Stimulated activated naive CD8-positive, alpha-beta T cell treated with anti-CD3 and anti-CD28 coated beads, Interleukin-15, Interleukin-2, amounts not matched to agents 100 U/mL and 50 U/mL, for 24 hours (primary cell): ENCODE results near the gene GLDN.
"Not testable (repeated sequence)": the region's sequence is repeated elsewhere in the genome, so short reads cannot be mapped to it uniquely, and the experiment has no call there.

Source experiments
- ATAC-seq: fragments of 150-1000 bp; cut with Tn5 transposase; one replicate; pipeline ENCODE4 v1.10.0; 2021
- DNase-seq: peaks from one replicate; pipeline ENCODE4 v3.0.0; 2021

The GLDN gene

DNA sequence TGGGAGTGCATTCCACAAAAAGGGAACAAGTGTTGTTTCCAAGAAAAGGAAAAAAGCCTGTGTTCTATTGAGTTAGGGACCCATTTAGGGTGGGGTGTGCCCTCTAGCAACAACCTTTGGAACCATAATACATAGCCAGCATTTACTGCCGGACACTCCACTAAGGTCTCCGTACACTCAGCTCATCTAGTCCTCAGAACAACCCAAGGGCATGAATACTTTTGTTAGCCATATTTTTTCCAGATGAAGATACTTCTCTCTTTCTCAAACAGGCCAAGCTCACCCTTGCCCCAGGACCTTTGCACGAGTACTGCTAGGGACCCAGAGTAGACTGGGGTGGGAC is 46.2 kb downstream of the GLDN start:
- no peak for ATAC-seq
- no peak for DNase-seq

DNA sequence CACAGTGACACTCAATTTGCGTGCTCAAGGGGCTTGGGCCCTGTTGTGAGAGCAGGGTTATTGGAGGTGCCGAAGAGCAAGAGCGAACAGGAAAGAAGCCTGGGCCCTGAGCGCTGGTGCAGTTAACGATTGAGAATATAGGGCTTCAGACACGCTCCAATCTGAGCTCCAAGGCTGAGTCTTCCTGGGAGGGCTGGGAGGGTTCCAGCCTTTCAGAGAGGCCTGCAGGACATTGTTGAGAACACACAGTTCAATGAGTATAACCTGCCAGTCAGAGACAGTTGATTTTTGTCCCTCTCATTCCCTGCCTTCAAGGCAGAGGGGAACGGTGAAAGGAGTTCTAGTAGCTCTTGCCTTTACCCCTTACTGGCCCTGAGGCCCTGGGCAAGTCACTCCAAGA is 47.3 kb downstream of the GLDN start:
- no peak for DNase-seq
- no peak for ATAC-seq

GRCh38 chr15:51390241-51390965 is 48.9 kb downstream of the GLDN start:
- DNase-seq = no peak
- no peak for ATAC-seq

DNA sequence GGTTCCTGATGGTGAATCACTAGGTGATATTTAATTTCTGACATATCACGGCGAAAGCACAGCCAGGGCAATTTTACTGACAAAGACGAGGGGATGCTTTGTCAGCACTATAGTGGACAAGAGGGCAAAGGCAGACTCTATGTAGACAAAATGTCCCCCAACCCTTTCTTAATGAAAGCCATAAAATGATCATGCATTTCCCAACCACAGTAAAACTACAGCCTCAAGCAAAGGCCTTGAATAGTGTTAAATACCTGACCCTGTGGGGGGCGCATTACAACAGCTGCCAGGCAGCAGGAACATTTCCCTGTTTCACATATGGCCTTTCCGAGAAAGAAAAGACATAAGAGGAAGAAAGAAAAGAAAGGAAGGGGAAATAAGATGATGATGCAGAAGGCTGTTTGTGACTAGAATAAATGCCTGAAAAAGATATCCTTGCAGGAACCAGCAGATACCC is 49.5 kb downstream of the GLDN start:
- DNase-seq (no peak), ATAC-seq (no peak)

DNA sequence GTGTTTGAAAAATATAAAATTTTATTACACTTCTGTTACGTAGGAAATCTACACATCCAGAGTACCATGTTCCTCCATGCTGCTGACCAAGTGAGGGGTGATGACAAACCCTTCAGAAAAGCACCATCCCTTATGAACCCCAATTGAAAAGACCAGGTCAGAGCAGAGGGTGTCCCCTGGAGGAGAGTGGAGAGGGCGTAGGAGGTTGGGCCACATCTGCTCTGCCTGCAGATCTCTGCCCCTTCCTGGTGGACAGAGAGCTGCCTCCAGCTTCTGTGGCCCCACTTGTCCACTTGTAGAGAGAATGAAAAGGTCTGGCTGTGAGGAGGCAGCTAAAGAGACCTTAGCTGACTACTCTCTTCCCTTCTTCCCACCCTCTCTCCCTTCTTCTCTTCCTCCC is 55.5 kb downstream of the GLDN start:
- no peak for ATAC-seq
- no peak for DNase-seq

DNA sequence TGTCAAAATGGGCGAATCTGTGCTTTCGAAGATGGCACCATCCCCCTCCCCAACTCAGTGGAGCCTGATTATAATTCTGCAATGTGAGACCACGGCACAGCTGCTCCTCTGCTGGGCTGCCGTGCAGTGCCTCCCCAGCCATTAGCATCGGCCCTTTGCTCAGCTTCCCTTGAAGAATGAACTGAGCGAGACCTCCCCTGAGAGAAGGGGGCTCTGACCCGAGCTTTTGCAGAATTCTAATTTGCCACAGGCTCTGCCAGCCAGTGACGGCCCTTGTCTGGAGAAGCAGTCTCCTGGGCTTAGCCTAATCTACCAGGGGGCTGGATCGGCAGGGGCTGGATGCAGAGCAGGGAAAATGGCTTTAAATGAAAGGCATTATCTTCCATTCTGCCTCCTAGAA is 57.2 kb downstream of the GLDN start:
- DNase-seq = no peak
- ATAC-seq = no peak

DNA sequence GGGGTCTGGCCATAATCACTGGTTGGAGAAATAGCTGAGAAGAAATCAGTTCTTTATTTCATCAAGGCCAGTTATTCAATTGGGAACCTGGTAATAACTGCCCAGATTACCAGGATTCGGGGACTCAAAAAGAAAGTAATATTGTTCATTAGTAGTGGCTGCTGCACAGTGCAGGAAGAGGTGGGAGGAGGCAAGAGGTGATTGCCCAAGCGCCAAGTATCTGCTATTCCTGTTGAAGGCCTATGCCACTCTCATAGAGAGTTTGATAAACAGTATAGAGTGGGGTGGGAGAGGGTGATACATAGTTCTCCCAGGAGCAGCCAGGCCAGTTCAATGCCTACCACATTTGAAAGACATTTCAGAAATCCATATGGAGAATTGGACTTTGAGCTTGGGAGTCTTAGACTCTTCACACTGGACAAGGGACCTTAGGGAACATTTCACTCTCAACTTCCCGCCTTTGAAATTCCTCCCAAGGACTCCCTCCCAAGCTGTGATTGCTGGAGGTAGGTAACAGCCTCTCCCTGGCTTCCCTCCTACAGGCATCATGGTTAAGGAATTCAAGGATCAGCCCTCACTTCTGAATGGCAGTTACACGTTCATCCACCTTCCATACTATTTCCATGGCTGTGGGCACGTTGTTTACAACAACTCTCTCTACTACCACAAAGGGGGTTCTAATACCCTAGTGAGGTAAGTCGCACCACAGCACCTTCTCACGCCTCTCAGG is 59.8 kb downstream of the GLDN start:
- DNase-seq (no peak), ATAC-seq (no peak)

- DNase-seq (peak; percentile 18), ATAC-seq (no peak)
Measured at GRCh38 chr15:51401872-51402517, 60.5 kb downstream of the GLDN start.

DNA sequence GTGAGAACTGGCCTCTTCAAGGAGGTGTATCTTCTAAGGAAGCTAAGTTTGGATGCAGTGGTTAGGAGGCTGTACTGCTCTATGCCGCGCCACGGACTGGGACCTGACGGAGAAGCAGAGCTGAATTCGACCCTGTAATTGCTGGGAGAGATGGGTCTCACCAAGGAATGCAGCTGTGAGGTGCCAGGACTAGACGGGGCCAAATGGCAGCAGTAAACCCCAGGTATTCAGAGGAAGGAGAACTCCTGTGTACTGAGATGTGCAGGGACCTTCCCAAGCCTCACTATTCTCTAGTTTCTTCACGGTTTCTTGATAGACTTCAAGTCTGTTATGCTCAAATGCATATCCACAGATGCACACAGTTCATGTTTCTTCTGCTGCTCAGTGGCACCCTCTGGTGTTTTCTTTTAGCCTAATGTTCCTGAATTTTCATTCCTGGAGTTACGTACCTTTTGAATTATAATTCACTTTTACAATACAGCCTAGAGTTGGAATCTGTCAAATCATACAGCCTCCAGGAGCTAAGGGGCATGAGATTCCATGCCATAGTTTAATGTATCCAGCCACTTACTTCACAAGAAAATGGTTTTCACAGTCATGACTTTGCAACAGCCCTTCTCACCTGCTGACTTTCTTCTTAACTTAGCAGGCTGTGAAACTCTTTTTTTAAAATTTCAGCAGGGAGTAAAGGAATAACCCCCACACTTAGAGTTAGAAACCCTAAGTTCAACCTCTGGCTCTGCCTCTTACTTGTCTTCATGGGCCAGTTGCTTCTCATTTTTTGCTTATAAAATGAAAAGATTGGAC is 61.8 kb downstream of the GLDN start:
- ATAC-seq (no peak), DNase-seq (no peak)

DNA sequence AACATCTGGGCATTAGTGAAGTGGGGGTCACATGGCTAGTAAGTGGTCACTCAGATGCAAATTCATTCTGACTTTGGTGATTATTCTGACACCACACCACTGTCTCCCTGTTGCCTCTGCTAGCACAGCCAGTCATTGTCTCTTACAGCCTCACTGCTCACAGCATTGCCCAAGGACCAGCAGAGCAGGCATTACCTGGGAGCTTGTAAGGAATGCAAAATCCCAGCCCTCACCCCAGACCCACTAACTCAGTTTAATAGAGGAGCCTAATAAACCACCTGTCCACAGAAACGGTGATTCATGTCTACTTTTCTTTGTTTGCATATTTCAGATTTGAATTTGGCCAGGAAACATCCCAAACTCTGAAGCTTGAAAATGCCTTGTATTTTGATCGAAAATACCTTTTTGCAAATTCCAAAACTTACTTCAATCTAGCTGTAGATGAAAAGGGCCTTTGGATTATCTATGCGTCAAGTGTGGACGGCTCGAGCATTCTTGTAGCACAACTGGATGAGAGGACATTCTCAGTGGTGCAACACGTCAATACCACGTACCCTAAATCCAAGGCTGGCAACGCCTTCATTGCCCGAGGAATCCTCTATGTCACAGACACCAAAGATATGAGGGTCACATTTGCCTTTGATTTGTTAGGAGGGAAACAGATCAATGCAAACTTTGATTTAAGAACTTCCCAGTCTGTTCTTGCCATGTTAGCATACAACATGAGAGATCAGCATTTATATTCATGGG is 62.7 kb downstream of the GLDN start:
- no peak for ATAC-seq
- no peak for DNase-seq

GRCh38 chr15:51405693-51406523 is 64.5 kb downstream of the GLDN start:
- ATAC-seq = no peak
- DNase-seq = no peak

DNA sequence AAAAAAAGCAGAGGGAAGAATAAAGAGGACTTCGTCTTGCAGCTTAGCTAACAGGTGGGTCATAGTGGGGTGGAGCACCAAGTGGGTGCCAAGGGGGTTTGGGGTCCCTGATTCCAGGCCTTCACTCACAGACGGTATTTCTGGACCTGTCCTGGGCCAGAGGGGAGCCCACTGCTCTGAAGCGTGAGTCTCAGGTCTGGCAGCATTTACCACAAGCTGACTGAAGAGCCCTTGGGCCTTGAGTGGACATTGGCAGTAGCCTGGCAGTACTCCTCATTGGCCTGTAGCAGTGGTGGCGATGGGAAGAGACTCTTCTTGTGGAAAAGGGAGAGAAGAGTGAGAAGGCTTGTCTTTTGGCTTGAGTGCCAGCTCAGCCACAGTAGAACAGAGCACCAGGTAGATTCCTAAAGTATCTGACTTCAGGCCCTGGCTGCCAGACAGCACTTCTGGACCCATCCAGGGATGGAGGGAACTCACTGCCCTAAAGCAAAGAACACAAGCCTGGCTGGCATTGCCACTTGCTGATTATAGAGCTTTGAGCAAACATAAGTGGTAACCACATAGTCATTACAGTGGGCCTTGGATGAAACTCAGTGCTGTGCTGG is 72.9 kb downstream of the GLDN start:
- DNase-seq (no peak), ATAC-seq (no peak)

DNA sequence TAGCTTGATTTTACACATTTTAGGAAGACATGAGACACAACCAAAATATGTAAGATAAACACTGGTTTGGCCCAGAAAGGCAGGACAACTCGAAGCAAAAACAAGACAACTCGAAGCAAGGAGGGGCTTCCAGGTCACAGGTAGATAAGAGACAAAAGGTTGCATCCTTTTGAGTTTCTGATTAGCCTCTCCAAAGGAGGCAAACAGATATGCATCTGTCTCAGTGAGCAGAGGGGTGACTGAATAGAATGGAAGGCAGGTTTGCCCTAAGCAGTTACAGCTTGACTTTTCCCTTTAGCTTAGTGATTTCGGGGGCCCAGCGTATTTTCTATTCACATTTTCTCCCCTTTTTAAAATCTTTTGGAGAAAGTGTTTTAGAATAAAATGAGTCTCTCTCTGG is 74.7 kb downstream of the GLDN start:
- ATAC-seq (no peak), DNase-seq (no peak)

DNA sequence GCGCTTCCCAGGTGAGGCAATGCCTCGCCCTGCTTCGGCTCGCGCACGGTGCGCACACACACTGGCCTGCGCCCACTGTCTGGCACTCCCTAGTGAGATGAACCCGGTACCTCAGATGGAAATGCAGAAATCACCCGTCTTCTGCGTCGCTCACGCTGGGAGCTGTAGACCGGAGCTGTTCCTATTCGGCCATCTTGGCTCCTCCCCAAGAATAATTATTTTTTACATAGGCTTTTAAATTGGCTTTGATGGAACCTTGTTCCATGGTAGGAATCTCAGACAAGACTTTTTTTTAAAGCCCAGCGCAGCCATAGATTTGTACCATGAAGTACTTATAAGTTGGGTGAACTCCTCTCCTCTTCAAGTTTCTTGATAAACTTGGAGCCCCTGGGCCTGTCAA is 81.6 kb downstream of the GLDN start:
- not testable (repeated sequence) for ATAC-seq, DNase-seq

GRCh38 chr15:51424780-51425179 is 83.3 kb downstream of the GLDN start:
- ATAC-seq = no peak

GRCh38 chr15:51425517-51426040 is 84.1 kb downstream of the GLDN start:
- ATAC-seq = no peak
- no peak for DNase-seq

More at GRCh38 chr15:51424780-51425179, 83.3 kb downstream of the GLDN start:
- DNase-seq = no peak

DNA sequence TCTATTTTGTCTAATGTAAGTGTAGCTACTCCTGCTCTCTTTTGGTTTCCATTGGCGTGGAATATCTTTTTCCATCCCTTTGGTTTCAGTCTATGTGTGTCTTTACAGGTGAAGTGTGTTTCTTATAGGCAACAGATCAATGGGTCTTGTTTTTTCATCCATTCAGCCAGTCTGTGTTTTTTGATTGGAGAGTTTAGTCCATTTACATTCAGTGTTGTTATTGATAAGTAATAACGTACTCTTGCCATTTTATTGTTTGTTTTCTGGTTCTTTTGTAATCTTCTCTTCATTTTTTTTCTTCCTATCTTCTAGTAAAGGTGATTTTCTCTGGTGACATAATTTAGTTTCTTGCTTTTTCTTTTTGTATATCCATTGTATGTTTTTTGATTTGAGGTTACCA is 97.1 kb downstream of the GLDN start:
- DNase-seq (no peak), ATAC-seq (no peak)

DNA sequence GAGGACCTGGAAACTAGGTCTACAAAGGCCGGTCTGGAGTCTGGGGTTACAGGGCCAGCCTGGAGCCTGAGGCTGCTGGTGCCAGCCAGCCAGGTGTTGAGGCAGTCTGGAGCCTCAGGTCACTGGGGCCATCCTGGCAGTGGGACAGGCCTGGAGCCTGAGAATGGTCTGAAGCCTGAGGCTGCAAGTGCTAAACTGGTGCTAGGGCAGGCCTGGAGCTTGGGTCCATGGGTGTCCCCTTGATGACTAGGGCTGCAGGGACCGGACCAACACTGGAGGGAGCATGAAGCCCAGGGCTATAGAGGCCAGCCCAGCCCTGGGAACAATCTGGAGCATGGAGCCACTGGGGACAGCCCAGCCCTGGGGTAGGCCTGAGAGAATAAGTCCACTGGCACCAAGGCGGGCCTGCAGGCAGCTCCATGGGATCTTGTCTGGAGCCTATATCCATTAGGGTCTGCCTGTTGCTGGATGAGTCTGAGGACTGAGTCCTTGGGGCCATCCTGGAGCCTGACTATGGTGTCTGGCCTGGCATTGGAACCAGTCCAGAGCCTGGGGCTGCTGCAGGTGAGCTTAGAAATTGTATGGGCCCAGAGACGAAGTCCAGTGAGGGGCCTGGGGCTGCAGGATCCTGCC is 101.9 kb downstream of the GLDN start:
- DNase-seq (no peak), ATAC-seq (peak; percentile 29)

DNA sequence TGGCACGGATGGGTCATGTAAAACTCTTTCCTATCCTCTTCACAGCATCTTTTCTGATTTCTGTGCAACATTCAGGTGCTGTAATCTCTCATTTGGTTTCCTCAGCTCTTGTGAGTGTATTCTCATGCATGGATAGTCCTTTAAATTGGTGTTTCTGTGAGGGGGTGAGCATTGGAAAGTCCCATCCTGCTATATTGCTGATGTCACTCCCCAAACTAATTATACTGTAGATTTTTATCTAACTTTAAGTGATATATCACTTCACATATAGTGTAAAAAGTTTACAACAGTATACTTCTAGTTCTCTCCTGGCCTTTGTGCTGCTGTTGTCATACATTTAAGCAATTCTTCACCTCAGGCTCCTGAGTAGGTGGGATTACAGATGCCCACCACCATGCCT is 102.7 kb downstream of the GLDN start:
- ATAC-seq (no peak), DNase-seq (no peak)

DNA sequence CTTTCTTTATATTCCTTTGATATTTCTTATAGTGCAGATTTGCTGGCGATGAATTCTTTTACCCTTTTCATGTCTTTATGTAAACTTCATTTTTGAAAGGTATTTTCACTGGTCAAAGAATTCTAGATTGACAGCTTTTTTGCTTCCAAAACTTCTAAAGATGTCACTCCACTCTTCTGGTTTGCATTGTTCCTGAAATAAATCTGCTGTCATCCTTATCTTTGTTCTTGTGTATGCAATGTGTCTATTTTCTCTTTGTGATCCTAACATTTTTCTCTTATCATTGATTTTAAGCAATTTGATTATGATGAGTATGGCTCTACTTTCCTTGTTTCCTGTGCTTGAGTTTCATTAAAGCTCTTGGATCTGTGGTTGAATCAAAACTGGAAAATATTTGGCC is 103.4 kb downstream of the GLDN start:
- DNase-seq = no peak
- ATAC-seq = no peak
